ENCODE measurements around the gene ZIC1. TPM values are rescaled to one million over a fixed set of nuclear protein-coding genes. Genes with fewer than 3 reads are reported as not detected.

ZIC1 gene
- total RNA-seq, 1 donor from 2014 or later, result 1.9 TPM

DNA sequence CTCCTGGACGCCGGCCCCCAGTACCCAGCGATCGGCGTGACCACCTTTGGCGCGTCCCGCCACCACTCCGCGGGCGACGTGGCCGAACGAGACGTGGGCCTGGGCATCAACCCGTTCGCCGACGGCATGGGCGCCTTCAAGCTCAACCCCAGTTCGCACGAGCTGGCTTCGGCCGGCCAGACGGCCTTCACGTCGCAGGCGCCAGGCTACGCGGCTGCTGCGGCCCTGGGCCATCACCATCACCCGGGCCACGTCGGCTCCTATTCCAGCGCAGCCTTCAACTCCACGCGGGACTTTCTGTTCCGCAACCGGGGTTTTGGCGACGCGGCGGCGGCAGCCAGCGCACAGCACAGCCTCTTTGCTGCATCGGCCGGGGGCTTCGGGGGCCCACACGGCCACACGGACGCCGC lies 956 bp downstream of the ZIC1 start:
- no peak for DNase-seq

DNA sequence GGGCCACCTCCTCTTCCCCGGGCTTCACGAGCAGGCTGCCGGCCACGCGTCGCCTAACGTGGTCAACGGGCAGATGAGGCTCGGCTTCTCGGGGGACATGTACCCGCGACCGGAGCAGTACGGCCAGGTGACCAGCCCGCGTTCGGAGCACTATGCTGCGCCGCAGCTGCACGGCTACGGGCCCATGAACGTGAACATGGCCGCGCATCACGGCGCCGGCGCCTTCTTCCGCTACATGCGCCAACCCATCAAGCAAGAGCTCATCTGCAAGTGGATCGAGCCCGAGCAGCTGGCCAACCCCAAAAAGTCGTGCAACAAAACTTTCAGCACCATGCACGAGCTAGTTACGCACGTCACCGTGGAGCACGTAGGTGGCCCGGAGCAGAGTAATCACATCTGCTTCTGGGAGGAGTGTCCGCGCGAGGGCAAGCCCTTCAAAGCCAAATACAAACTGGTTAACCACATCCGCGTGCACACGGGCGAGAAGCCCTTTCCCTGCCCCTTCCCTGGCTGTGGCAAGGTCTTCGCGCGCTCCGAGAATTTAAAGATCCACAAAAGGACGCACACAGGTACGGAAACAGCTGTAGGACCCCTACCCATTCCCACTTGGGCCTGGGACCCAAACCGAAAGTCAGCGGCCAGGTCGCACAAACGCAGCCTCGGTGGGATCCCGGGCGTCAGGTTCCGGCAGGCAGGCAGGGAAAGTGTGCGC lies 1.5 kb downstream of the ZIC1 start:
- DNase-seq, result peak; percentile 63

DNA sequence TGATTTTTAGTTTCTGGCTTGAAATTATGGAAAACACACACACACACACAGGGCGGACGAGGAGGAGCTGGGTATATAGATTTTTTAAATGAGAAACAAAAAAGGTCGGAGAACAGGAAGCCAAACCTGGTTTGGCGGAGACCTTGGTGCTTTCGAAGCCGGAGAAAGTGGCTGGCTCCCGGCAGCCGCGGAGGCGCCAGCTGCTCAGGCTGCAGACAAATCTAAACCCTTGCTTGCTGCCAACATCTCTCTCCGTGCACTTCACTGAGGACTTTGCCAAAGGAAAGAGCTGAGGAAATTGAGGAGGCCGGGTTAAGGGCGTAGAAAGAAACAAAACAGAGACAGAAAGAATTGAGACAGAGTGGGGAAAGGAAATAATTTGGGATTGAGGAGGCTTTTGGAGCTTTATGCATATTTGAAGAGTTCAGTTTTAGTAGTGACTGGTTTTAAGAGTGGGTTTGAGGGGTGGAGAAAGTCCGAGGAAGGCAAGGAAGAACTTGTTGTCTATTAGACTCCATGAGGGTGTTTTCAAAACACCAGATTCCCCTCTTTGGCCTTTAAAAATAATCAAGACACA lies 2.2 kb downstream of the ZIC1 start:
- DNase-seq, result peak; percentile 85

DNA sequence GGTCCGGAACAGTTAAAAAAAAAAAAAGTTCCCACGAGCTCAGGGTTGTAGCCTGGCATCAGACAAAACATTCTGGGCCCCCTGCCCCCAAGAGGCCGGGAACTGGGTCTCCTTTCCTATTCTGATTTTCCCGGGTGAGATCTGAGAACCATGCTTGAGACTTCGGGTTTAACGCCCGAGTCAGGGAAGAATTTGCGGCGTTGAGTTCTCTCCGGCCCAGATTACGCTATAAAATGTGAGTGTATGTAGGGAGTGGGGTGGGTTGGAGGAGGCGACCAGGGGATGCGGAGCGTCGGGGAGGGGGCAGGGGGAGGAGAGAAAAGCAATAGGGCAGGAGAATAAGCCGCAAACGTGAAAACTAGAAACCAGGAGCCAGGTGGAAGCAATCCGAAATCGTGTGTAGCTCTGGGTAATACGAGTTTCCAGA lies 2.7 kb downstream of the ZIC1 start:
- DNase-seq, result peak; percentile 30

DNA sequence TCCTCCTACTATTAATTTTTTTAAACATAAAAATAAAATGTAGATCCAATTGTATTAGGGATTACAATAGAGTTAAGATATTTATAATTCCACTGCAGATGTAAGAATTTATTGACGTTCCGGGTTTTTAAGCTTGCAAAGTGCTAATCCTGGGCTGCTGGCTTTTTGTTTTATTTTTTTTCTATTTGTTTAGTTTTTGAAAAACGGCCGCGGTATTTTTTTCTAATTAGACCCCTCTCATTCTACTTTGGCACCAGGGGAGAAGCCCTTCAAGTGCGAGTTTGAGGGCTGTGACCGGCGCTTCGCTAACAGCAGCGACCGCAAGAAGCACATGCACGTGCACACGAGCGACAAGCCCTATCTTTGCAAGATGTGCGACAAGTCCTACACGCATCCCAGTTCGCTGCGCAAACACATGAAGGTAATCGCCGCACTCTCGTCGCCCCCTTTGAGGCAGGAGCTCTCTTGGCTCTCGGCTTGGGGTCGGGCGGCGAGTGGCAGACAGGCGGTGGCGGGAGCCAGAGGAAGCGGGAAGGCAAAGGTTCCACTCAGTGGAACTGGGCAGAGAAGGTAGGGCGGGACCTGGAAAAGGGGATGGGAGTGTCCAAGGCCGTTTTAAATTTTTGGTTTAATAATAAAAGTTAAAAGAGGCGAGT lies 3.2 kb downstream of the ZIC1 start:
- peak; percentile 29 for DNase-seq

DNA sequence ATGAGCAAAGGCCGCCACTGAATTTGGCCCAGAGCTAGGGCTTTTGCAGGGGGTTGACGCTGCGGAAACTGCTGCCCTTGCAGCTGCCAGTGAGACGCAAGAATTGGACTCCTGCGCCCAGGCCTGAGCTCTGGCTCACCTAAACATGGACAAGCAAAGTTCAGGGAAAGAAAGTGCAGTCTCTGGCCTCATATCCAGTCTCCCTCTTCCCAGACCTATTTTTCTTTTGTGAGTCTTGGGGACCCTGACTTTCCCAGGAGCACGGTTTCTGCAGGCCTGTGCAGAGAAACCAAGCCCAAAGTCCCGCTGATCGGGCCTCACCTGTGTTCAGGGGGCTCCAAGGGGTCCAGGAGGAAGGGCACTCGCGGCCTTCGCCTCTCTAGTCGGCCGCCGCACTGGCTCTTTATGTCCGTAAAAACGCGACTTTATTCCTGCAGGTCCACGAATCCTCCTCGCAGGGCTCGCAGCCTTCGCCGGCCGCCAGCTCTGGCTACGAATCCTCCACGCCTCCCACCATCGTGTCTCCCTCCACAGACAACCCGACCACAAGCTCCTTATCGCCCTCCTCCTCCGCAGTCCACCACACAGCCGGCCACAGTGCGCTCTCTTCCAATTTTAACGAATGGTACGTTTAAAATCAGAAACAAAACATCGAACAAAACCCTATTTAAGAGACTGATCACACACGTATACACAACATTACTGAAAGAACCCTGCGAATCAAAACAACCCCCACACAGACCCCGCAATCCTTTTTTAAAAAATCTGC lies 3.9 kb downstream of the ZIC1 start:
- peak; percentile 44 for DNase-seq

DNA sequence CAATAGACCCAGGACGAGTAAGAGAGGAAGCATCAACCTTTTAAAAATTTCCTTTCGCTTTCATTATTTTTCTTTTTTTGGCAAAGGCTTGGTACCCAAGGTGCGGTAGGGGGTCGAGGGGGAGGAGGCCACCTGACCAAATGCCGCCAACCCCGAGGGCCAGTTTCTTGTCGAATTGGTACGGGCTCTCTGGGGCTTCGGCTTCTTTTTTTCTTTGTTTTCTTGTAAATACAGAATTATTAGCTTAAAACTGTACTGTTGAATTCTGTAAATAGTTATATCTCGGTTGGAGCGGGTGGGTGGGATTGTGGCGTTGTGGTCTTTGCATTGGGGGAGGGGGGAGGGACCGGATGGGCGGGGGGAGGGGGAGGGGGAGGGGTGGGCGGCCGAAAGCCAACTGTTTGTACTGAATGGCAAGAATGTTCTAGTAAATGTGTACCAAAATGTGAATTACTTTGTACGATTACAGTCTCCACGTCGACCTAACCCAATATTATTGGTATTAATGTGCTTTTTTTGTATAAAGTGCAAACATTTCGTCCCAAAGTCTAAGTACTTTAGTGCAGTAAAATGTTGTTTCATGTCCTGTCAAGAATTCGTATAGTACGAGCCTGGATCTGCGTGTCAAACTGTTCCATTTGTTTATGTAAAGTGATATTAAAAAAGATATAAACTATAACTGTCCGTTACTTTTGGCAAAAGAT lies 4.7 kb downstream of the ZIC1 start:
- DNase-seq, result peak; percentile 39

DNA sequence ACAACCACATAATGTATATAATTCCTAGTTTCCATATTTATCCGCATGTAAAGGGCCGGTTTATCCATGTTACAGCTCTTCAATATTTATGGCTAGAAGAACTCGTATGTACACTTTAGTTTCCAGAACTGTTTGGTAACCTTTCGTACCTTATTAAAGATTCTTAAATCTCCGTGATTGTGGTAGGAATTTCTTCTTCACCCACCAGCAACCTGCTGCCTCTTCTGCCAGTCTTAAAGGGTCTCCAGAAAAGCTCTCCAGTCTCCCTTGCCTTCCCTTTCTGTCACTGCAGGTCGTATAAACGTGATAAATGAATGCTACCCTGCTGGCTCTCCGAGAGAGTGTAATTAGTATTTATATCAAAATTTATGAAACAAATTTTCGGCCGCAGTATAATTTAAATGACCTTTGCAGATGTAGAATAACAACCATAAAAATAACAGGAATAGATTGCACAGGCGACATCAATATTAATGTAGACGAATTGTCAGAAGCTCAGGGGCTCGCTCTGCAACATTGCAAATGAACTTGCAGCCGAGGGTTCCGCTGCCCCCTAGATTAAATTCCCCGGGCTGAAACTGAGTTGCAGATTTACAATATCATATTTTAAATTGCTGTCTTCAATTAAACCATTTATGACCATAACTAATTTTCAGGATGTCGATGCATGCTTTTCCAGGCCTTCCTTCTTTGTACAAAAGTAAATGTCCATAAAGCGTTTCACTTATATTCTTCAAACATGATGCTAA lies 5.4 kb downstream of the ZIC1 start:
- no peak for DNase-seq

DNA sequence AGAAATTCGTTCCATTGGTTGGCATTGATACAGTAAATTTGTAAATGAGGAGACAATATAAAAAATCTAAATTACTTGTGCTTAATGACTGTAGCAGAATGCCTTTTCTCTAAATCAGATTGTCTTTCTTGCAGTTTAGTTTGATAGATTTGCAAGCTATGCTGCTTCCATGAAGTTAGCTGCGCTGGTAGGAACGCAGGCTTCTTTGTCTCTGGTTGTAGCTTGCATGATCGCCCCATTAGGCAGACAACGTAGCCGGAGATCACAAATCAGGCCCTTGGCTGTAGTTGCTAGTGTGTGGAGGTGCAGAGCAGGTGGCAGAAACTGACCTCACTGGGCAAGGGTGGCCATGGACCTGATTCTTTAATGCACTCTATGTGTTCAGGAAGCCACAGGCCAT lies 6.1 kb downstream of the ZIC1 start:
- DNase-seq, result no peak

DNA sequence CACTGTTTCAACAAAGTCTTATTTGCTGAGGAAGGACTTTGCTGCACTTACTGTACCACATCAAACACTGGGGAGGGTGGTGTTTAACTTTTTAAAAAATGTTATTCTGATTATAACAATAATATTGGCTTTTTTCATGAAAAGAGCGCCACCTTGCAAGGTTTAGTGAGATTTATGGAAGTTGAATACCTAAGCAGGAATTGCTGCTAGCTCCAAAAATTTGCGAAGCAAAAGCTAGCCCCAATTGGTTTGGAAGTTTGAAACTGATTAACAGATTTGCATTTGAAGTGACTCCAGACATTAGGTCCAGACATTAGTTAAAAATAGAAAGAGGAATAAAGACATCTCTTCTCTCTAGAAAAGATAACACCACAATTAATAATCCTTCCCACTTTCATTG lies 6.7 kb downstream of the ZIC1 start:
- no peak for DNase-seq

DNA sequence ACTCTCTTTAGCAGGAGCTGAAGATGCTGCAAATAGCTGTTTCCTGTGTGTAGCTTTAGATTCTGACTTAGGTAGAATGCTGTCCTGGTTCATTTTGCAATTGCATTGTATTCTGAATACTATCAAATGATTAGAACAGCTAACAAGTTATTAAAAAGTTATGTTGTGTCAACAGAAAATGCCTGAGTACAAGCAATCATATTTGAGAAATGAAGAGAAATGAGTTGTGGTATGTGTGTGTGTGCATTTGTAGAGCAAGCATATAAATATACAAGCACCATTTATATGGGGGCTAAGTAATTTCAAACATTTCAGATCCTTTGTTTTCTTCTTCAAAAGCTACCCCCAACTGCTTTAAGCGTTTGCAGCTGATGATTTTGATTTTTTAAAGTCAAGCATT lies 7.8 kb downstream of the ZIC1 start:
- DNase-seq, result no peak

DNA sequence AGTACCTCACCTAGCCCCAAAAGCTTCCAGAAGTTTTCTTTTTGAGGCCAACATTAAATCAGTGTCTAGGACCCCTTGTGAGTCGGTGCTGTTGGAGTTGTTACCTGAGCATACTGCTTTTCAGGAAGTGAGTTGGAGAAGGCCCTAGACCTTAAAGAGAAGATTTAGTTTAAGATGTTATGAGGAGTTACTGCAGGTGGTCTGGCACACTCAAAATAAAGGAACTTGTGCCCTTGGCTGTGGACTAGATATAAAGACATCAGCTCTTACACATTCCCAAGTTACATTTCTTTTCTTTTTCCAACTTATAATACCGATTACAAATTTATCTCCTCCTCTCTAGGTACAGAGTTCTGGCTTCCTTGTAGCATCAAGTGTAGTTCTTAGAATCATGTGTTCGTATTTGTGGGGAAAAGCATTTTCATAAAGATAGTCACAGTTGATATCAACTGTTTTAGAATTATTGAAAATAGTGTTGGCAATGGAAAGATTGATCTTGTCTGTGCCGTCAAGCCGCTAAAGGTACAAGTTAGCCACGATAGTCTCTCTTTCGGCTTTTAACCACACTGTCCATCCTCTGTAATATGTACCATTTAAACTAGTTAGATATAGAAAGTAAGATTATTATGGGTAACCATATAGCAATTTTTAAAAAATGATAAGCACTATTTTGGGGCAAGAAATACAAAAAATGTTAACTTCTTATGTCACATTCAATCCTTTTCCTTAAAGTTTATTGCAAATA lies 8.6 kb downstream of the ZIC1 start:
- no peak for DNase-seq

DNA sequence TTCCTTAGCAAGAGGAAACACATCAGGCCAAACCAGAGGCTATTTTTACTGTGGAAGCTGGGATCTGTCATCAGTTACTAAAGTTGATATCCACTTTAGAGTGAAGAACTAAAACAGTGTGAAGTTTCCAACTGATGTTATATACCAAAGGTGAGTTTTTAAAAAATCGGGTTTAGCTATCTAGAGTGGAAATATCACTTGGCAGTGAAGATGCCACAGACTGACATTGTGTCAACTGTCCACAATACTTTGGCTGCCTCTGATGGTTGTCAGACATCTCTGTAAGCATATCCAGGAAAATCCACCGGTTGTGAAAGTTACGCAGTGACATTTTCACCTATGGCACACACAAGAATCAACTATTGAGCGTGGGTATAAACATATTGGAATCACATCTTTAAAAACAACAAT lies 9.2 kb downstream of the ZIC1 start:
- DNase-seq, result no peak

DNA sequence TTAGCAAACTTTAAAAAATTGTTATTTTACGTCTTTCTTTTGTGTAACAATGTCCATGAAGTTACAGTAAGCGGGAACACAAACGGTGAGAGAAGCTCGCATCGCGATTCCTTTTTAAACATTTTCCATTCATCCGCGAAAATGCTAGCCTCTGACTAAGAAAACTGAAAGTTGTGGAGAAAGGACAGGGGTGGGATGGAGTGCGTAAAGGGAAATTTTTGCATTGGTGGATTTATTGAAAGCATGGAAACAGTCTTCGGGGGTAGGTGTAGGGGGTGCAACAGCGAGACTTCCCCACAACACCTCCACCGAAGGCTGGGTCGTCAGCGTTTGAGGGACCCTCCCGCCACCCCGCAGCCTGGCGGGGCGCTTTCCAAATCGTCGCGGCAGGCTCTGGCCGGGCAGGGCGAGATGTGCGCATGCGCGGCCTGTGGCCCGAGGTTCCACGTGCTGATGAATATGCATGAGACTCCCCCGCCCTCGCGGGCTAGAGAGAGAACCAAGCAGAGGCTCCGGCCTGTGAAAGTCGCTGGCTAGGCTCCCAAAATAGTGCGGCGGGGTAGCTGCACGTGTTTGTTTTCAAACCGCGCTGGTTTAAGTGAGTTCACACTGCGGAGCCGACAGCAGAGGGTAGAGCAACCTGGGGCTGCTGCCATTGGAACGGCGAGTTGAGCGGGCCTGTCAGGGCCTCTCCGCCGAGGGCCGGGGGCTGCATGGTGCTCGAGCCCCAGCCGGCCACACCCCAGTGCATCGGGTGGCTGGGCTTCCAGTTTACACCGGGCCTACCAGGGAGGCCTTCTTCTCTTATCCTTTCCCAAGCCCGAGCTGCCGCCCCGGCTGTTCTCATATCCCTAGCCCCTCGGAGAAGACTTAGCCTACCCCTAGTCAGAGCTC lies 9.9 kb downstream of the ZIC1 start:
- peak; percentile 90 for DNase-seq

DNA sequence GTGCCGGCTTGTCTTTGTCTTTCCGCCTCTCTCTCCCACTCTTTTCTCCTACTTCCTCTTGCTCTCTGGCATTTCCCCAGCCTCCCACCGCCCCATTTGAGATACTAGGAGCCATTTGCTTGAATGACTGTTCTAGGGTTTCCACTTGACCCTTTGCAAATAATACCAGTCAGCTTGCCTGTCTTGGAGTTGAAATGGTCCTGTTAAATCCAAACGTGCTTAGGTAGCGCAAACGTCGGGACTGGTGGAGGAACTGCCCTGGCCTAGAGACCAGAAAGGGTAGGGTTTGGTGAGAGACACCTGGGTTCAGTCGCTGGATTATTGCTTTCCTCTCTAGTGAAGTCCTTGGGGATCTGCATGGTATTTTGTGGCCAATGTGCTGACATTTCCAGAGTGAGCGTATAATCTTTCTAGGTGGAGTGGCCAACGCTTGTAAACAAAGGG lies 10.6 kb downstream of the ZIC1 start:
- no peak for DNase-seq

DNA sequence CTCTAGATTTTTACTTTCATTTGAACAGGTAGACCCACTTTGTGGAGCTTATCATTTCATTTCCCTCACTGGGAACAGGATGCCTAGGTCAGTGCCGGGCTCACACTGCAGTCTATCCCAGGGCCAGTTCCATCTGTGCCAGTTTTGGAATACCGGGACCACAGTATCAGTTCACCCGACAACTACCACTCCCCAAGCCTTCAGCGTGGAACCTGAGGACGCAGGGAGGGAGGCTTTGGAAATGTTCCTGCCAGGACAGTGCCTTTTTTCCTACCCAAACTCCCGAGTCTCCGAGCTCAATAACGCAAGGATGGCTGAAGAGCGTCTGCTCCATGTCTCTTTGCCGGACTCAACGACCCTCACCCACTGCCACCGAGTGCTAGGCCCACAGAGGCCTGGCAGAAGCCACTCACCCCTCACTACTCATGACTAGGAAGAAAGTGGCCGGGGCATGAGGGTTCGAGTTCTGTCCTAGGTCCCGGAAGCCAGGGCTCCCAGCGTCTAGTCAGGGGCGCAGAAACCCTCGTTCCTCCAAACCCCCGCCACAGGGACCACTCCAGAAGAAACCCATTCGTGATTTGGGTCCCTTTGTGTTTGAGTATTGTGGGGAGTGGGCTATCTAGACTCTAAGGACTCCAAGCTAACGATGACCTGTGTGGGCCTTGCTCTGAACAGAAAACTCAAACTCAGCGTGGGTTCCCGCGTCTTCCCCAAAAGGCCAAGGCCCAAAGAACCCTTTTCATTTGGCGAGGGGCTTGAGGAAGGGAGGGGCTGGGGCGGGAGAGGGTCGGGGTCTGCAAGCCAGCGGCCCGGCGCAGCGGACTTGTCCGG lies 11.4 kb downstream of the ZIC1 start:
- DNase-seq, result no peak

DNA sequence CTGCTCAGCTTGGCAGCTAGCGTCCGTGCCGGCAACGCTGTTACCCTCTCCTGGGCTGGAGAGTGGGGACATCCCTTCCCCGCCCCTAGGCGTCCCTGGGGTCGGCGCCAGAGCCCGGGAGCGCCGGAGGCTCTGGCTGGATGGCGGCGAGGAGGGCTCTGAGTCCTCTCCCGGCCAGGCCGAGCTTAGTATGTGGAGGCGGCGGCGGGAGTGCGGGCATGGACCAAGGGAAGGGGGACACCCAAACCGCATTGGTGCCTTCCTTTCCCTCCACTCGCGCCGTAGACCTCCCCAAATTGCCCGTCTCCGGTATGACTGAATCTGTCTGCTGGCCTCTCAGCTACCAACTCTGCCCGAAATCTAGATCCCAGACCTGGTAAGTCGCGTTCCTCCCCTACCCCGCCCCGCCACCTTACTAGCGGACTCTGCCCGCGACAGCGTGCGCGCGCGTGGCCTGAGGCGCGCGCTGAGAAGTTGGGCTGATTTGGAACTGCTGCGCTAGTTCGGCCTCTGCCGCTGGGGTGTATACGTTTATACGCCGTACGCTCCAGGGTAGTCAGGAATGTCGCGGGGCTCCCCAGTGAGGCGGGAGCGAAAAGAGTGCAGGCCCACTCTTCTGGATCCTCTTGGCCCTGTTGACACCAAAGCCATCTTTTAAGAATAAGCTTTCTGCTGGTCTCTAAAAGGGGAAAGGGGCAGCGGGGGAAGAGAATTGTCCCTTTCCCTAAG lies 12.2 kb downstream of the ZIC1 start:
- DNase-seq, result peak; percentile 42

DNA sequence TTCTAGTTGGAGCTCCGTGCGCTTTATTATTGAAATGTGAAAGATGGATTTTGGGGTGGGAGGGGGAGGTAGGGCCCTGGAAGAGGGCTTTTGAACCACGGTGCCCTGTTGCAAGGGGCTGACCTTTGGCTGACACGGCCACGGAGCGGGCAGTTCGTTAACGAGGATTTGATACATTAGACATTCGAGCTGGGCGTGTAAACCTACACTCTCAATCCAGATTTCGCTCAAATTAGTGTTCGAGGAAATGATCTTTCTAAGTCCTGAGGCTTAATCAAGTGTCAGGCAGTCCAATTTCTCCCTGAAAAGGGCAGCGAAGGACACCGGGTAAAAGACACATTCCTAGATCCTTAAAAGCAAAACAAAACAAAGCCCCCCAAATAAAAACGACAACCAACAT lies 13.0 kb downstream of the ZIC1 start:
- no peak for DNase-seq
